Memory B cell (primary cell): ENCODE measurements around the gene PFDN5.
"Not testable (repeated sequence)": the region's sequence is repeated elsewhere in the genome, so short reads cannot be mapped to it uniquely, and the experiment has no call there.

Experiments used
- ATAC-seq: fragments of 150-1000 bp; cut with Tn5 transposase; 2 replicates; pipeline ENCODE4 v1.10.0; 2021; ENCODE audit warnings: low read depth, mild to moderate bottlenecking, moderate library complexity
- DNase-seq, 2 donors: peaks; one replicate each; pipeline ENCODE4 v3.0.0; 2022; ENCODE audit warnings: low spot score in 2 of 2
- H3K27ac Mint-ChIP-seq: one replicate; pipeline ENCODE4 v1.8.0; 2022; ENCODE audit warnings: mild to moderate bottlenecking, moderate library complexity, mixed read lengths
- H3K27me3 Mint-ChIP-seq: one replicate; pipeline ENCODE4 v1.8.0; 2022; ENCODE audit warnings: mixed read lengths
- H3K36me3 Mint-ChIP-seq: one replicate; pipeline ENCODE4 v1.8.0; 2022; ENCODE audit warnings: mild to moderate bottlenecking, mixed read lengths
- H3K4me1 Mint-ChIP-seq: one replicate; pipeline ENCODE4 v1.8.0; 2022; ENCODE audit warnings: mixed read lengths
- H3K4me3 Mint-ChIP-seq: one replicate; pipeline ENCODE4 v1.8.0; 2022; ENCODE audit warnings: mild to moderate bottlenecking, moderate library complexity, mixed read lengths
- H3K9me3 Mint-ChIP-seq: one replicate; pipeline ENCODE4 v1.8.0; 2022; ENCODE audit warnings: mixed read lengths

The PFDN5 gene

DNA sequence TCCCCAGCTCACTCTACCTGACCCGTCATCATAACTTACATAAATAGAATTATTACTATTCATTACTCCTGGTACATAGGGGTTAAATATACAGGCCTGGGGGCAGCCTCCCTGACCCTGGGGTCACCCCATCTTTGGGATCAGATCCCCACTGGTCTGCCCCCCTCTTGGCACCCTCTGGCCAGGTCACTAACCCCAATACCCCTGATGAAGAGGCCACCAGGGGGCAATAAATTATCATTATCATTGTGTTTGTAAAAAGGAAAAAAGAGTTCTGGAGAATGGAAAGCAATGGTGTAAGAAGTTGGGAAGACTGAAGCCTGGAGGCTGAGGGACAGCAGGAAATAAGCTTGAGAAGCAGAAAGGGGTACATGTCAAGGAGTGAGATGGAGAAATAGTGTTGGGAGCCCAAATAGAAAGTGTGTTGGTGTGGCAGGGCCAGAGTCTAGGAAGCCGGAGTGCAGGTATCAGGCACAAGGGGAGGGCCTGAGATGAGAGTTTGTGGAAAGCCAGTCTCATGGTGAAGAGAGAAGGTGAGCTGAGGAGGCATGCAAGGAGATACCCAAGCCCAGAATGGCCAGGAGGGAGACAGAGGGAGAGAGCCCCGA lies 32.2 kb downstream of the PFDN5 start:
- H3K27me3 Mint-ChIP-seq: peaks cover 18% of the 10 kb centered on the region
- H3K4me1 Mint-ChIP-seq: peaks cover 14% of the 10 kb centered on the region
- ATAC-seq: no peak
- no peaks in the 10 kb centered on the region for H3K36me3 Mint-ChIP-seq
- no peak for DNase-seq
- no peaks in the 10 kb centered on the region for H3K9me3 Mint-ChIP-seq
- H3K4me3 Mint-ChIP-seq: no peak overlapping the region
- H3K27ac Mint-ChIP-seq: no peak overlapping the region

DNA sequence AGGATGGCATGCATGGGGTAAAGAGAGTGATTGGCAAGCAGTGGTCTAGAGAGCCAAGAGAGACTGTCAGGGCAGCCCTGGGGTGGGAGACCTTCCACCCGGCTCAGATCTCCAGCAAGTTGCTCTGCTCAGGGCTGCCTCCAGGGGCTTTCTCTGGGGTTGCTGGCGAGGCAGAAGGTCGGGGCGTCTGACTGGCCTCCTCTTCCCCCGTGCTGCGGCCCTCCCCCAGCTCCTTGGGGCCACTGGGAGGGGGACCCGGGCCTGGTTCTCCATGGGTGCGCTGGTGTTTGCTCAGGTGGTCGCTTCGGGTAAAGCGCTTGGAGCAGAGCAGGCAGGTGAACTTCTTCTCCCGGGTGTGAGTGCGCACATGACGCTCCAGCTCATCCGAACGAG lies 32.7 kb downstream of the PFDN5 start:
- no peak for ATAC-seq
- Mint-ChIP-seq H3K27ac (no peak overlapping the region), H3K4me1 (peaks cover 14% of the 10 kb centered on the region), H3K4me3 (no peak overlapping the region), H3K27me3 (peaks cover 18% of the 10 kb centered on the region), H3K36me3 (no peaks in the 10 kb centered on the region), H3K9me3 (no peaks in the 10 kb centered on the region)
- DNase-seq: no peak

DNA sequence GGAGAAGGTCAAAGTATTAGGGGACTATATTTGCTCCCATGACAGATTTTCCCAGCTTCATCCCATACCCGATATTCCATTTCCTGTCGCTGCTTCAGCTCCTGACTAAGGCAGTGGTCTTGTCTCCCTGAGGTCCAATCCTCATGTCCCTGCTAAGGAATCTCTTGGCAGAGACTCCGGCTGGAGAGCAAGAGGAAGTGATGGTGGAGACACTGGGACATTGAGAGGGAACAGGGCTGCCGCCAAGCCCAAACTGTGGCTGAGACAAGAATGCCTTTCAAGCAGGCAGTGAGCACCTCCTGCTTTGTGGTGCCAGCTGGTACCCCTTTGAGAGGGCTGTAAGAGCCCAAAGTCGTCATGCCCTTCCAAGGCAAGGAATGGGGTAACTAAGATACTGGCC lies 35.3 kb downstream of the PFDN5 start:
- Mint-ChIP-seq H3K4me1 (peaks cover 8% of the 10 kb centered on the region), H3K27ac (no peak overlapping the region), H3K27me3 (peaks cover 36% of the 10 kb centered on the region), H3K9me3 (no peaks in the 10 kb centered on the region), H3K36me3 (no peaks in the 10 kb centered on the region), H3K4me3 (no peak overlapping the region)
- ATAC-seq (no peak), DNase-seq (no peak)

DNA sequence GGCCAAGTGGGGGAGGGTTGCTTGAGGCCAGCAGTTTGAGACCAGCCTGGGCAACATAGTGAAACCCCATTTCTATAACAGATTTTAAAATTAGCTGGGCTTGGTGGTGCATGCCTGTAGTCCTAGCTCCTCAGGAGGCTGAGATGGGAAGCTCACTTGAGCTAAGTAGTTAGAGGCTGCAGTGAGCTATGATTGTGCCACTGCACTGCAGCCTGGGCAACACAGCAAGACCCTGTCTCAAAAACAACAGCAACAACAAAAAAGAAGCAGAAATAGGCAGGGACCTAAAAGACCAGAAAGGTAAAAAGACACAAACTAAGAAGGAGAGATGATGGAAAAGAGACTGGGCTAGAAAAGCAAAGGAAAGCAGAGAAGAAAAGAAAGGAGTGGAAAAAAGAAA lies 37.0 kb downstream of the PFDN5 start:
- not testable (repeated sequence) for DNase-seq, H3K4me3 Mint-ChIP-seq, ATAC-seq, H3K9me3 Mint-ChIP-seq, H3K36me3 Mint-ChIP-seq, H3K27ac Mint-ChIP-seq
- peaks cover 14% of the 10 kb centered on the region for H3K4me1 Mint-ChIP-seq
- H3K27me3 Mint-ChIP-seq: peaks cover 43% of the 10 kb centered on the region

DNA sequence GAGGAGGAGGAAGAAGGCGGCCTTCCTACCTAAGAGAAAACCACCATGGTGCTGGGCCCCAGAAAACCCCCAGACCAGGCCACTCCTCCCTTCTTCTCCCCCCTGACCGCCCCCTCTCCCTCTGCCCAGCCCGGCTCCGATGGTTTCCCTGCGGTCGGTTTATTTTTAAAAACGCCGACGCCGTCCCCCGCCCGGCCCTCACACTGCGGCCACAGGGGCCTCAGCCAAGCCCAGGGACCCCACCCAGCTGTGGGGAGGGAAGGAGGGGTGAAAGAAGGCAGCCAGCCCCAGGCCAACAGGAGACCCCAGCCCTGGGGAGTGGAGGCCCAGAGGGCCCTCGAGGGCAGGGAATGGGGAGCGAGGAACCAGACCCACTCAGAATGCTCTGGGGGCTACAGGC lies 37.4 kb downstream of the PFDN5 start:
- DNase-seq (no peak), ATAC-seq (no peak)
- Mint-ChIP-seq H3K9me3 (no peaks in the 10 kb centered on the region), H3K4me3 (no peak overlapping the region), H3K4me1 (peaks cover 12% of the 10 kb centered on the region), H3K27ac (no peak overlapping the region), H3K36me3 (no peaks in the 10 kb centered on the region), H3K27me3 (peaks cover 41% of the 10 kb centered on the region)

DNA sequence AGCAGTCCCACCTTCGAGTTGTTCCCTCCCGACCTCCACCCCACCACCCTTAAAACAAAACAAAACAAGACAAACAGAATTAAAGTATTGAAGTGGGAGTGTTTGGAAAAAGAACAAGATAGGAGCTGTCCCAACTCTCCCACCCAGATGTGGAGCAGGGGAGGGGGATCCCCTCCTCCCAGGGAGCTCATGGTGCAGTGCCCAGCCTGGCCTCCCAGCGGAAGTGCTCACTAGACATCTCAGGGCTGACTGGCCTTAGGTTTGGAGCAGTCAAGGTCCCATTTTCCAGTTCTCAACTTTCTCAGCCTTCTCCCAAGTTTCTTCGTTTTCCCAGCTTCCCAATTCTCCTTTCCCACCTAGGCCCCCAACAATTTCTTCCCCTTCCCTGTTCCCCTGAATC lies 37.9 kb downstream of the PFDN5 start:
- Mint-ChIP-seq H3K9me3 (no peaks in the 10 kb centered on the region), H3K36me3 (no peaks in the 10 kb centered on the region), H3K4me3 (no peak overlapping the region), H3K4me1 (peaks cover 14% of the 10 kb centered on the region), H3K27ac (no peak overlapping the region), H3K27me3 (peaks cover 44% of the 10 kb centered on the region)
- DNase-seq (no peak), ATAC-seq (no peak)

DNA sequence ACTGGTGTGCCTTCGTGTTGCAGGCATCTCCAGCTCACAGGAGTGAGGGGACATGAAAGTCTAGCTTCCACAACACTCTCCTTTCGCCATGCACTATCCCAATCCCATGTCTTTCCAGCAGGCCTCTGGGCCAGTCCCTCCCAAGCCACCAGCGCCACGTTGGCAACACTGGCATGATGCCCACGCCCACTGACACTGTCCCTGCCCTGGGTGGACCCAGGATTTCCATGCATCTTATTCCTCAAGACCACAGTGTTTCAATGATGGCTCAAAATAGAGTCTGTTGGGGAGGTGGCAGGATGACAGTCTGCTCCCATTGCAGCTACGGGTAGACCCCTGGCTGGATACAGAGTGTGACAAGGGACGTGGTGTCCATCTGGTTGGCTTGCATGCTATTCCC lies 38.5 kb downstream of the PFDN5 start:
- no peak overlapping the region for H3K27ac Mint-ChIP-seq
- peaks cover 46% of the 10 kb centered on the region for H3K27me3 Mint-ChIP-seq
- no peak for ATAC-seq
- no peak for DNase-seq
- no peaks in the 10 kb centered on the region for H3K9me3 Mint-ChIP-seq
- H3K4me3 Mint-ChIP-seq: no peak overlapping the region
- H3K4me1 Mint-ChIP-seq: peaks cover 15% of the 10 kb centered on the region
- H3K36me3 Mint-ChIP-seq: no peaks in the 10 kb centered on the region

DNA sequence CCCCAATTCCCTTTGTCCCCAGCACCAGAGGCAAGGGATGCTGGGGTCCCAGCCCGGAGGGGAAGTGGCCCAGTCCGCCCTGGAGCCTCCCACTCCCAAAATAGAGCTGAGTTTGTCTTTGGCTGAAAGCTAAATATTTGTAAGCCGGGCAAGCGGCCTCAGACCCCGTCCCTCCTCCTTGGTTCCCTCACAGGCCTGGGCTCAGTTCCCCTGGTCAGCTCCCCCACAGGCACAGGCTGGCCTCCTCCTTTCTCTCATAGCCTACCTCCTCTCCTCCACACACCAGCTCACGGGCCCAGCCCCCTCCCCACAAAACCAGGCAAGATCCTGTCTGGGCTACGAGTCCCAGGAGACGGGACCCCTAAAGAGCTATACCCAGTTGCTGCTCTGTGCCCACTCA lies 39.5 kb downstream of the PFDN5 start:
- Mint-ChIP-seq H3K36me3 (no peaks in the 10 kb centered on the region), H3K4me1 (peaks cover 15% of the 10 kb centered on the region), H3K4me3 (no peak overlapping the region), H3K27me3 (peaks cover 45% of the 10 kb centered on the region), H3K27ac (no peak overlapping the region), H3K9me3 (no peaks in the 10 kb centered on the region)
- ATAC-seq (no peak), DNase-seq (no peak)

DNA sequence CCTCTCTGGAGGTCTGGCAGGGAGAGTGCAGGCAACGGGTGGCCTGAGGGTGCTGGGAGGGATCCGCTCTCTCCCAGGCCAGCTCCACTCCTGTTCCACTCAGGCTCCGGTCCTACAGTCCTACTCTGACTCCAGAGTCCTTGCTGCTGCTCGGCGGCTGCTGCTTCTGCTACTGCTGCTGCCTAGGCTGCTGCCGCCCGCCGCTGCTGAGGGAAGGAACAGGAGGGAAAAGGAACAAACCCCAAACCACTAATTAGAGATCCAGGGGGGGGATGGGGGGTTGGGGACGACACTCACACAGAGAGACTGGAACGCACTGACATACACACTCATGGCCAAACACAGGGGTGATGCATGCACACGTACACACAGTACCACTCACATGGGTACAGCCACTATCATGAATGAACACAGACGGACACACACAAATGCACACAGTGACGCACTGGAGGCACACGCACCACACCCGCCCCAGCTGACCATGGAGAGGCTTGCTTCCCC lies 40.9 kb downstream of the PFDN5 start, which contains the start of gene SP7:
SP7 (minus strand) TSS at position 174 of the 501 bp plus-strand sequence. CDS start 708 bp downstream, outside the sequence.
- Mint-ChIP-seq H3K27me3 (peaks cover 43% of the 10 kb centered on the region), H3K27ac (peak within 1 kb of the TSS; percentile 45), H3K9me3 (no peaks in the 10 kb centered on the region), H3K4me1 (peaks cover 15% of the 10 kb centered on the region), H3K4me3 (no peak within 1 kb of the TSS), H3K36me3 (no peaks in the 10 kb centered on the region)
- peak; percentile 91 for ATAC-seq
- peak in 1 of 2 donors; percentile 23 for DNase-seq

DNA sequence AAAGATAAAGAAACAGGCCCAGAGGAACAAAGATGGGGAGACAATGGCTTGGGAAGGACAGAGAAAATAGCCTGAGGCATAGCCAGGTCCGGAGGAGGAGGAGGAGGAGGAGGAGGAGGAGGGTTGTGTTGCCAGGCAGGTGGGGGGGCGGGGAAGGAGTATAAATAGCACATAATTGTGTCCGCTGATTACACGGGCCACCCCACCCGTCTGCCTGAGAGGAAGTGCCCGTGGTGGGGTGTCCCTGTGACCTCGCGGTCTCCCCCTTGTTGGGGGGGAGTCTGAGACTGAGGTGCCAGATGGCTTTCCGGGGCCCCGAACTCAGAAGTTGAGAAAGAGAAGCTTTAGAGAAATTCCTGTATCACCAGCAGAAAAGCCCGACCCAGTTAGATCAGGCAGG lies 42.7 kb downstream of the PFDN5 start:
- Mint-ChIP-seq H3K9me3 (no peaks in the 10 kb centered on the region), H3K27ac (no peak overlapping the region), H3K4me3 (no peak overlapping the region), H3K4me1 (peaks cover 15% of the 10 kb centered on the region), H3K36me3 (no peaks in the 10 kb centered on the region), H3K27me3 (peaks cover 39% of the 10 kb centered on the region)
- DNase-seq: no peak
- no peak for ATAC-seq

DNA sequence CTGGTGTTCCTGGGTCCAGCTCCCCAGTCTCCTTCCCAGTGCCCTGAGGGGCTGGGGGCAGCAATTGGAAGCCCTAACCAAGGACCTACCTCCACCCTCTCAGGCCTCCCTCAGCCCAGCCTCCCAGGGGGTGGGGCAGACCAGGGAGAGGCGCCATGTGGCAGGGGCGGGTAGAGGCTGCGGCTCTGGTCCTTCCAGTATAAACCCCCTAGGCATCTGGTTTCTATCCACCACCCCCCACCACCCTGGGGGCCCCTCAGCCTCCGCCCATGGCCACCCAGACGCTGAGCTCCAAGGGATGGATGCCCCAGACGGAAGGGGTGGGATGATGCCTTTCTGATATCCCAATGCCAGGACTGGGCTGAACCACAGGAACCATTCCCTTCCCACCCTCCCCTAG lies 43.6 kb downstream of the PFDN5 start:
- Mint-ChIP-seq H3K4me3 (no peak overlapping the region), H3K4me1 (peaks cover 15% of the 10 kb centered on the region), H3K27me3 (peaks cover 34% of the 10 kb centered on the region), H3K9me3 (no peaks in the 10 kb centered on the region), H3K36me3 (no peaks in the 10 kb centered on the region), H3K27ac (no peak overlapping the region)
- ATAC-seq: no peak
- no peak for DNase-seq

DNA sequence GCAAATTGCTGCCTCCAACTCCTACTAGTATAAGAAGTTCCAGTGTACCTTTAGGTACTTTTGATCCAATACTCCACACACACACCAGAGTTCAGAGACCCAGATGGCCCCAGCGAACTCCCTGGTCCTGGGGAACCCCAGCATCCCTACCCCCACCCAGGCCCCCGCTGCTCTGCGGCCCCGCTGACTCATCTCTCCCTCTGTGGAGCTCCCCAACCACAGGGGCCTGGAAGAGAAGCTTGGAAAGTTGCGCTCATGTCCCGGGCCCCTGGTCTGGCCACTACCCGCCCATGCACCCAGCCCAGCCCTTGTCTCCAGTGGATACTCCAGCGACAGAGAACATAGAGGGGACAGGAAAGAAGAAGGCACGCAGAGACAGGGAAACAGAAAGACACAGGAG lies 45.1 kb downstream of the PFDN5 start:
- Mint-ChIP-seq H3K27ac (no peak overlapping the region), H3K27me3 (peaks cover 23% of the 10 kb centered on the region), H3K36me3 (no peaks in the 10 kb centered on the region), H3K9me3 (no peaks in the 10 kb centered on the region), H3K4me1 (peaks cover 21% of the 10 kb centered on the region), H3K4me3 (no peak overlapping the region)
- ATAC-seq (no peak), DNase-seq (no peak)

DNA sequence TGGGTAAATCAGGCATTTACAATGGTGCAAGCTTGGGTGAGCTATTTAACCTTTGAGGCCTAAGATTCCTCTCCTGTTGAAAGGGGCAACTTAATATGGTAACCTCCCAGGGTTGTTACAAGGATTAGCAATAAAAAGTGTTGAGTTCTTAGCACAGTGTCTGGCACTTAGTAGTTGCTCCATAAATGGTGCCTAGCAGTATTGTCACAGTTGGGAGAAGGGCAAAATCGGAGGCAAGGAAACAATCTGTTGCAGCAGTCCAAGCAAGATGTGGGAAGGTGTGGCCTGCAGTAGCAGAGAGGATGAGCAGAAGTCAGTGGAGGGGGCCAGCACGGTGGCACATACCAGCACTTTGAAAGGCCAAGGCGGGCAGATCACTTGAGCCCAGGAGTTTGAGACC lies 48.1 kb downstream of the PFDN5 start:
- DNase-seq: no peak
- no peak overlapping the region for H3K27ac Mint-ChIP-seq

DNA sequence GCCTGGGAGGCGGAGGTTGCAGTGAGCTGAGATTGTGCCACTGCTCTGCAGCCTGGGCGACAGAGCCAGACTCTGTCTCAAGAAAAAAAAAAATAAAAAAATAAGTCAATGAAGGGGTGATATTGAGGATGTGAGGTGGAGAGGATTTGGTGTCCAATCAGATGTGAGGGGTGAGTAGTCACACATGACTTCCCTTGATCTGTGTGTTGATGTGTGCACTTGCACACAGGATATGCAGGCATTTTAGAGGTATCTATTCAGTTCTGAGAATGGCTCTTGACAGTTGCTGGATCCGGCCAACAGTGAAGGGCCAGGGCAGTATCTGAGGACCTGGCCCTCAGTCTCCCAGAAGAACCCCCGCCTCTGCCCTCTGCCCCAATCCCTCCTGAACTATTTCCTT lies 48.6 kb downstream of the PFDN5 start:
- peaks cover 6% of the 10 kb centered on the region for H3K27me3 Mint-ChIP-seq
- ATAC-seq: no peak

More for the DNA sequence above, 48.1 kb downstream of the PFDN5 start:
- H3K4me3 Mint-ChIP-seq: peak overlapping the region; percentile 25
- H3K4me1 Mint-ChIP-seq: peaks cover 8% of the 10 kb centered on the region
- ATAC-seq: no peak
- no peaks in the 10 kb centered on the region for H3K9me3 Mint-ChIP-seq
- no peaks in the 10 kb centered on the region for H3K36me3 Mint-ChIP-seq
- H3K27me3 Mint-ChIP-seq: peaks cover 6% of the 10 kb centered on the region

DNA sequence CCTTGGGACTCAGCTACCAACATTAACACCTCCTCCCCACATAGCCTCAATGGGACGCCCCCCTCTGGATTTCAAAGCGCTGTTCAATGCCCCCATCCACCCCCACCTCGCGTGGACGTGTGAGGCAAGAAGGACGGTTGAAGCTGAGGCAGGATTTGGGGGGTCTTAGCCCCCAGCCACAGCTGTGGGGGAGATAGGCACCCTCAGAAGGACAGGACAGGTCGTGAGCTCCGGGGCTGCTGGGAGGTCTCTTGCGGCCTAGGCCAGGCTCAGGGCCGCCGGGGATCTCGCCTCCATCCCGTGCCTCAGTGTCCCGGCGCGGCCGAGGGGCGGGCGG lies 49.1 kb downstream of the PFDN5 start:
- Mint-ChIP-seq H3K9me3 (no peaks in the 10 kb centered on the region), H3K4me1 (peaks cover 8% of the 10 kb centered on the region), H3K27ac (no peak overlapping the region), H3K36me3 (no peaks in the 10 kb centered on the region), H3K4me3 (peak overlapping the region; percentile 68), H3K27me3 (peaks cover 6% of the 10 kb centered on the region)
- ATAC-seq (no peak), DNase-seq (no peak)

More for the DNA sequence above, 48.6 kb downstream of the PFDN5 start:
- H3K36me3 Mint-ChIP-seq: no peaks in the 10 kb centered on the region
- no peak overlapping the region for H3K27ac Mint-ChIP-seq
- no peak for DNase-seq
- H3K4me3 Mint-ChIP-seq: peak overlapping the region; percentile 68
- no peaks in the 10 kb centered on the region for H3K9me3 Mint-ChIP-seq
- peaks cover 8% of the 10 kb centered on the region for H3K4me1 Mint-ChIP-seq
